HEK293 (cell line): ENCODE data around the gene IRS1.

Experiments
- CTCF ChIA-PET: fragments of 350-600 bp; formaldehyde crosslinking; extraction: SDS; loops from one replicate; lab custom pipeline; 2021; ENCODE audit warnings: antibody characterized with exemption; lab: Yijun Ruan, JAX
- POLR2A ChIA-PET: fragments of 300-600 bp; formaldehyde crosslinking; extraction: SDS; loops from one replicate; lab custom pipeline; 2020; ENCODE audit warnings: antibody characterized with exemption, inconsistent platforms; lab: Yijun Ruan, JAX
- H3K27ac ChIP-seq: fragments of 200-500 bp; sonication (Bioruptor generic); 2 replicates; pipeline ENCODE4 v1.5.1; 2014; ENCODE audit warnings: low read depth, low read length, control low read depth, inconsistent platforms; ENCODE audit errors: extremely low read depth
- H3K36me3 ChIP-seq, 2 experiments: fragments of 200-500 bp in 1 of 2; sonication (Bioruptor generic) in 1 of 2; 1 replicate in 1 of 2; 2 replicates in 1 of 2; pipeline ENCODE4 v1.5.1; 2014 to 2017; ENCODE audit warnings: inconsistent platforms in 2 of 2, low read length in 2 of 2; ENCODE audit not compliant: control insufficient read depth in 2 of 2, insufficient read depth in 1 of 2
- H3K4me1 ChIP-seq: fragments of 200-500 bp; sonication (Bioruptor generic); 2 replicates; pipeline ENCODE4 v1.5.1; 2014; ENCODE audit warnings: mild to moderate bottlenecking, low read length, inconsistent platforms; ENCODE audit not compliant: control insufficient read depth, insufficient read depth
- H3K4me3 ChIP-seq: 2 replicates; pipeline ENCODE4 v1.5.1; 2011; ENCODE audit warnings: low read depth, mild to moderate bottlenecking, control low read depth, low read length, moderate library complexity
- H3K9me3 ChIP-seq: fragments of 200-500 bp; sonication (Bioruptor generic); 2 replicates; pipeline ENCODE4 v1.5.1; 2014; ENCODE audit warnings: low read depth, low read length, inconsistent platforms; ENCODE audit not compliant: control insufficient read depth, insufficient read depth
- FEZF1 ChIP-seq: fragments of 450-650 bp; formaldehyde crosslinking; IDR thresholded peaks from 2 replicates; pipeline ENCODE4 v1.5.1; 2016; ENCODE audit warnings: missing biosample characterization, missing genetic modification characterization
- GLI4 ChIP-seq: fragments of 450-650 bp; formaldehyde crosslinking; IDR thresholded peaks from 2 replicates; pipeline ENCODE4 v1.5.1; 2016; ENCODE audit warnings: missing biosample characterization, missing genetic modification characterization
- HOXC10 ChIP-seq: sonication (generic); formaldehyde crosslinking; IDR thresholded peaks from 2 replicates; pipeline ENCODE4 v1.8.1; 2023; ENCODE audit warnings: mild to moderate bottlenecking, missing genetic modification reagents
- IKZF3 ChIP-seq: fragments of 450-650 bp; IDR thresholded peaks from 2 replicates; pipeline ENCODE4 v1.5.0; 2018; ENCODE audit warnings: missing biosample characterization, mild to moderate bottlenecking, missing genetic modification characterization, moderate library complexity
- KLF10 ChIP-seq: fragments of 450-650 bp; IDR thresholded peaks from 2 replicates; pipeline ENCODE4 v1.5.1; 2018; ENCODE audit warnings: missing biosample characterization, mild to moderate bottlenecking, missing genetic modification characterization
- MZF1 ChIP-seq: fragments of 450-650 bp; formaldehyde crosslinking; IDR thresholded peaks from 2 replicates; pipeline ENCODE4 v1.5.1; 2017; ENCODE audit warnings: missing biosample characterization, missing genetic modification characterization, borderline replicate concordance
- PATZ1 ChIP-seq: fragments of 450-650 bp; formaldehyde crosslinking; IDR thresholded peaks from 2 replicates; pipeline ENCODE4 v1.5.1; 2016; ENCODE audit warnings: missing biosample characterization, missing genetic modification characterization
- SP2 ChIP-seq: fragments of 450-650 bp; formaldehyde crosslinking; IDR thresholded peaks from 2 replicates; pipeline ENCODE4 v1.5.1; 2016; ENCODE audit warnings: missing biosample characterization, missing genetic modification characterization
- WT1 ChIP-seq: fragments of 450-650 bp; formaldehyde crosslinking; IDR thresholded peaks from 2 replicates; pipeline ENCODE4 v1.5.1; 2016; ENCODE audit warnings: missing biosample characterization, missing genetic modification characterization
- ZNF114 ChIP-seq: fragments of 450-650 bp; formaldehyde crosslinking; IDR thresholded peaks from 2 replicates; pipeline ENCODE4 v1.5.0; 2017; ENCODE audit warnings: missing biosample characterization, missing genetic modification characterization
- ZNF169 ChIP-seq: fragments of 450-650 bp; formaldehyde crosslinking; IDR thresholded peaks from 2 replicates; pipeline ENCODE4 v1.5.1; 2016; ENCODE audit warnings: missing biosample characterization, missing genetic modification characterization
- ZNF174 ChIP-seq: fragments of 450-650 bp; formaldehyde crosslinking; IDR thresholded peaks from 2 replicates; pipeline ENCODE4 v1.5.0; 2017; ENCODE audit warnings: missing biosample characterization, mild to moderate bottlenecking, missing genetic modification characterization
- ZNF2 ChIP-seq: fragments of 450-650 bp; formaldehyde crosslinking; IDR thresholded peaks from 2 replicates; pipeline ENCODE4 v1.5.1; 2016; ENCODE audit warnings: missing biosample characterization, missing genetic modification characterization
- ZNF221 ChIP-seq: fragments of 450-650 bp; formaldehyde crosslinking; IDR thresholded peaks from 2 replicates; pipeline ENCODE4 v1.5.1; 2017; ENCODE audit warnings: missing biosample characterization, missing genetic modification characterization, borderline replicate concordance
- ZNF239 ChIP-seq: fragments of 450-650 bp; formaldehyde crosslinking; IDR thresholded peaks from 2 replicates; pipeline ENCODE4 v1.5.1; 2016; ENCODE audit warnings: missing biosample characterization, missing genetic modification characterization
- ZNF280C ChIP-seq: fragments of 450-650 bp; formaldehyde crosslinking; IDR thresholded peaks from 2 replicates; pipeline ENCODE4 v1.5.1; 2016; ENCODE audit warnings: missing biosample characterization, missing genetic modification characterization
- ZNF341 ChIP-seq: fragments of 450-650 bp; formaldehyde crosslinking; IDR thresholded peaks from 2 replicates; pipeline ENCODE4; 2016; ENCODE audit warnings: low read depth, missing biosample characterization, missing genetic modification characterization
- ZNF580 ChIP-seq: fragments of 450-650 bp; formaldehyde crosslinking; IDR thresholded peaks from 2 replicates; pipeline ENCODE4 v1.5.1; 2016; ENCODE audit warnings: missing biosample characterization, missing genetic modification characterization
- ZNF621 ChIP-seq: fragments of 450-650 bp; formaldehyde crosslinking; IDR thresholded peaks from 2 replicates; pipeline ENCODE4 v1.5.1; 2017; ENCODE audit warnings: missing biosample characterization, missing genetic modification characterization
- ZNF623 ChIP-seq: fragments of 450-650 bp; formaldehyde crosslinking; IDR thresholded peaks from 2 replicates; pipeline ENCODE4 v1.5.1; 2016; ENCODE audit warnings: missing biosample characterization, missing genetic modification characterization
- ZNF658 ChIP-seq: fragments of 450-650 bp; formaldehyde crosslinking; IDR thresholded peaks from 2 replicates; pipeline ENCODE4; 2016; ENCODE audit warnings: missing biosample characterization, missing genetic modification characterization
- ZNF830 ChIP-seq: fragments of 450-650 bp; IDR thresholded peaks from 2 replicates; pipeline ENCODE4 v1.5.0; 2018; ENCODE audit warnings: missing biosample characterization, missing genetic modification characterization, low read depth, mild to moderate bottlenecking, moderate library complexity
- ZSCAN18 ChIP-seq: fragments of 450-650 bp; formaldehyde crosslinking; IDR thresholded peaks from 2 replicates; pipeline ENCODE4 v1.5.1; 2016; ENCODE audit warnings: missing biosample characterization, missing genetic modification characterization
- ZSCAN23 ChIP-seq: fragments of 450-650 bp; formaldehyde crosslinking; IDR thresholded peaks from 2 replicates; pipeline ENCODE4 v1.5.1; 2016; ENCODE audit warnings: missing biosample characterization, missing genetic modification characterization
- ZXDB ChIP-seq: fragments of 450-650 bp; formaldehyde crosslinking; IDR thresholded peaks from 2 replicates; pipeline ENCODE4 v1.5.1; 2016; ENCODE audit warnings: missing biosample characterization, missing genetic modification characterization
- TF ChIP-seq, protein P1 (sequence below): fragments of 450-650 bp; formaldehyde crosslinking; IDR thresholded peaks from 2 replicates; pipeline ENCODE4 v1.5.1; 2016; ENCODE audit warnings: missing biosample characterization, missing genetic modification characterization

IRS1 gene

GRCh38 chr2:226728996-226729395 lies 70.6 kb downstream of the IRS1 start:
- H3K4me1 ChIP-seq: 0 out of 2 replicates have a peak, but pooled peaks cover 5% of the 10 kb centered on the region
- CTCF ChIA-PET: no interaction called here

GRCh38 chr2:226727251-226727650 lies 72.4 kb downstream of the IRS1 start:
- POLR2A ChIA-PET: no interaction called here
- no peak for TF ChIP-seq ZSCAN18 (tag by site-specific recombination)
- TF ChIP-seq IKZF3 (tag by site-specific recombination): no peak
- TF ChIP-seq, protein P1, sequence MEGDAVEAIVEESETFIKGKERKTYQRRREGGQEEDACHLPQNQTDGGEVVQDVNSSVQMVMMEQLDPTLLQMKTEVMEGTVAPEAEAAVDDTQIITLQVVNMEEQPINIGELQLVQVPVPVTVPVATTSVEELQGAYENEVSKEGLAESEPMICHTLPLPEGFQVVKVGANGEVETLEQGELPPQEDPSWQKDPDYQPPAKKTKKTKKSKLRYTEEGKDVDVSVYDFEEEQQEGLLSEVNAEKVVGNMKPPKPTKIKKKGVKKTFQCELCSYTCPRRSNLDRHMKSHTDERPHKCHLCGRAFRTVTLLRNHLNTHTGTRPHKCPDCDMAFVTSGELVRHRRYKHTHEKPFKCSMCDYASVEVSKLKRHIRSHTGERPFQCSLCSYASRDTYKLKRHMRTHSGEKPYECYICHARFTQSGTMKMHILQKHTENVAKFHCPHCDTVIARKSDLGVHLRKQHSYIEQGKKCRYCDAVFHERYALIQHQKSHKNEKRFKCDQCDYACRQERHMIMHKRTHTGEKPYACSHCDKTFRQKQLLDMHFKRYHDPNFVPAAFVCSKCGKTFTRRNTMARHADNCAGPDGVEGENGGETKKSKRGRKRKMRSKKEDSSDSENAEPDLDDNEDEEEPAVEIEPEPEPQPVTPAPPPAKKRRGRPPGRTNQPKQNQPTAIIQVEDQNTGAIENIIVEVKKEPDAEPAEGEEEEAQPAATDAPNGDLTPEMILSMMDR: no peak
- no peak for TF ChIP-seq ZXDB (tag by site-specific recombination)
- TF ChIP-seq ZNF830 (tag by site-specific recombination): no peak
- no peak for TF ChIP-seq ZNF239 (tag by site-specific recombination)
- TF ChIP-seq ZNF114 (tag by site-specific recombination): no peak
- TF ChIP-seq SP2 (tag by site-specific recombination): no peak
- no peak for TF ChIP-seq KLF10
- no peak for TF ChIP-seq ZNF341 (tag by site-specific recombination)
- TF ChIP-seq ZNF2 (tag by site-specific recombination): no peak
- TF ChIP-seq ZNF621 (tag by site-specific recombination): no peak
- TF ChIP-seq ZNF221: no peak
- no peak for TF ChIP-seq ZNF580 (tag by site-specific recombination)
- TF ChIP-seq ZSCAN23: no peak
- TF ChIP-seq ZNF174: no peak
- no peak for TF ChIP-seq ZNF658 (tag by site-specific recombination)
- TF ChIP-seq ZNF623: no peak
- Histone ChIP-seq H3K9me3 (no peaks in the 10 kb centered on the region), H3K4me3 (no peak overlapping the region), H3K36me3 (no peaks in the 10 kb centered on the region), H3K27ac (no peak overlapping the region), H3K4me1 (0 out of 2 replicates have a peak, but pooled peaks cover 5% of the 10 kb centered on the region)
- CTCF ChIA-PET: no interaction called here

More at GRCh38 chr2:226728996-226729395, 70.6 kb downstream of the IRS1 start:
- TF ChIP-seq ZNF169 (no peak), ZNF280C (tag by site-specific recombination) (no peak), WT1 (tag by site-specific recombination) (no peak), HOXC10 (CRISPR knock-in tag) (no peak), FEZF1 (no peak), GLI4 (tag by site-specific recombination) (no peak), PATZ1 (tag by site-specific recombination) (no peak), MZF1 (tag by site-specific recombination) (no peak)
- TF ChIP-seq, all 188 proteins: peak for 0
- Histone ChIP-seq H3K9me3 (no peaks in the 10 kb centered on the region), H3K36me3 (no peaks in the 10 kb centered on the region), H3K27ac (no peak overlapping the region), H3K4me3 (no peak overlapping the region)
- POLR2A ChIA-PET: interaction anchor here (1.2 kb wide), 1 partner anchor 14 kb away, joined by 3 read pairs; no protein-coding TSS in a partner anchor
